ENCODE data around the gene PILRA. TPM values are rescaled to one million over a fixed set of nuclear protein-coding genes. Genes with fewer than 3 reads are reported as not detected.
"Not testable (repeated sequence)": the region's sequence is repeated elsewhere in the genome, so short reads cannot be mapped to it uniquely, and the experiment has no call there.

Gene PILRA
- total and polyA plus RNA-seq, 2 of the 8 experiments (the other 6 are each of a cell fraction or from before 2014, with no cell fraction given): 7.6 to 10.6 TPM

DNA sequence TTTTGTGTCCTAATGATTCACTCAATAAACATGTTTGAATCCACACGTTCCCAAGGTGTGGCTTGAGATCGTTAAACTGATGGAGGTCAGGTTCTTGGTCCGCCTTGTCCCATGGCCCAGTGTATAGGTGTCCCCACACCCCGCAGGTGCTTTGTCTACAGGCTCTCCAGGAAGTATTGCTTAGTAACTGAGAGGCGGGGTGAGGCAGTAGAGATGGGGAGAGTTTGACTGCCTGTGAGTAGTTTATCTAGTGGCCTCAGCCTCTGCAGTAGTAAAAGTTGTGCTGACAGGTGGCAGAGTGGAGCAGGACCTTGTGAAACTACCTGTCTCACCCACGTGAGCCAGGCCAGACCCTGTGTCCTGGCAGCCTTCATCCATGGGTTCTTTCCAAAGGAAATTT is 32.0 kb upstream of the PILRA start:
- H3K79me2 ChIP-seq (ENCODE audit: control insufficient read depth in 1 of 2, insufficient read depth in 2 of 2, low read length in 2 of 2); H3K4me3 ChIP-seq (ENCODE audit: extremely low read depth in 1 of 4, insufficient read depth in 2 of 4, low read depth in 3 of 4, low read length in 4 of 4); H2BK20ac ChIP-seq (ENCODE audit: low read length); H3K23ac ChIP-seq (ENCODE audit: insufficient read length); H3K27ac ChIP-seq (ENCODE audit: low read depth, low read length); H3K4me2 ChIP-seq (ENCODE audit: insufficient read depth in 1 of 2, low read depth in 2 of 2, low read length in 2 of 2); FAIRE-seq; H3K18ac ChIP-seq (ENCODE audit: extremely low read depth, low read length); H4K91ac ChIP-seq (replicated peaks; ENCODE audit: insufficient read length, low read length); H2BK12ac ChIP-seq (ENCODE audit: low read depth, low read length); H2BK120ac ChIP-seq (replicated peaks; ENCODE audit: low read depth, low read length); H2BK5ac ChIP-seq (ENCODE audit: low read depth, low read length); H3K27me3 ChIP-seq (replicated peaks in 1 of 4; ENCODE audit: control insufficient read depth in 3 of 4, extremely low read depth in 1 of 4, insufficient read depth in 3 of 4, low read length in 3 of 4); H2BK15ac ChIP-seq (ENCODE audit: low read length); H3K4ac ChIP-seq (replicated peaks; ENCODE audit: insufficient read length, low read depth, low read length); H3K23me2 ChIP-seq (ENCODE audit: low read depth, low read length); H3K9me3 ChIP-seq (ENCODE audit: insufficient read depth in 2 of 2, low read depth in 1 of 2, low read length in 1 of 2); CTCF ChIA-PET (ENCODE audit: partially characterized antibody); H3K9ac ChIP-seq (replicated peaks in 1 of 4; ENCODE audit: extremely low read depth in 1 of 4, low read depth in 3 of 4, low read length in 3 of 4); H4K5ac ChIP-seq (ENCODE audit: insufficient read length, low read depth, low read length); POLR2A ChIA-PET (ENCODE audit: partially characterized antibody); H3K56ac ChIP-seq (replicated peaks; ENCODE audit: insufficient read length, low read depth, low read length); H2AK5ac ChIP-seq (ENCODE audit: low read depth, low read length); H3K14ac ChIP-seq (ENCODE audit: insufficient read length); H4K20me1 ChIP-seq (replicated peaks in 1 of 2; ENCODE audit: control insufficient read depth in 1 of 2, insufficient read depth in 2 of 2, low read length in 2 of 2); H4K8ac ChIP-seq (ENCODE audit: extremely low read depth, insufficient read depth, low read length); H2AFZ ChIP-seq (ENCODE audit: low read length); DNase-seq (ENCODE audit: low read depth in 1 of 2, low spot score in 2 of 2); H3K79me1 ChIP-seq (ENCODE audit: low read depth, low read length); H3K4me1 ChIP-seq (replicated peaks in 1 of 4; ENCODE audit: control insufficient read depth in 3 of 4, insufficient read depth in 4 of 4, low read length in 3 of 4): not testable (repeated sequence)
- WGBS, 2 experiments (ENCODE audit: extremely low coverage in 1 of 2, insufficient coverage in 1 of 2, insufficient read length in 1 of 2, insufficient replicate concordance in 2 of 2, low coverage in 1 of 2, low lambda C conversion rate in 2 of 2, missing lambda C conversion rate in 1 of 2): 76% methylated on average over 6 of the region's 6 CpGs; no CpG with 5 or more reads in 1 of the 2 experiments
- peaks cover 0 to 26% (median 11%) of the 10 kb centered on the region in 4 experiments; a peak in 6 of 8 replicates for H3K36me3 ChIP-seq (ENCODE audit: control insufficient read depth in 2 of 4, insufficient read depth in 4 of 4, low read length in 3 of 4)
